Esophagus muscularis mucosa (tissue), 4 donors: Measurements from ENCODE around the gene MDM1. TPM values are rescaled to one million over a fixed set of nuclear protein-coding genes. Genes with fewer than 3 reads are reported as not detected.
A peak's percentile ranks its signal among the peaks of the same experiment; 100 is the strongest.

Experiments used
- DNase-seq: peaks from one replicate; pipeline ENCODE4 v3.0.0-alpha.2; 2017; ENCODE audit errors: extremely low spot score
- H3K27ac ChIP-seq, 4 donors: fragments of 200-600 bp; sonication (generic); replicated peaks in 1 of 4; 1 replicate in 3 of 4; 2 replicates in 1 of 4; pipeline ENCODE4 v1.5.1; 2016 to 2019; ENCODE audit warnings: mild to moderate bottlenecking in 1 of 4
- H3K27me3 ChIP-seq, 4 donors: fragments of 200-600 bp; sonication (generic); one replicate each; pipeline versions ENCODE4 v1.5.1 to v1.6.0; 2016 to 2019
- H3K36me3 ChIP-seq, 4 donors: fragments of 200-600 bp; sonication (generic); one replicate each; pipeline ENCODE4 v1.5.1; 2016 to 2019
- H3K4me1 ChIP-seq, 4 donors: fragments of 200-600 bp; sonication (generic); one replicate each; pipeline ENCODE4 v1.5.1; 2016 to 2019
- H3K4me3 ChIP-seq, 4 donors: fragments of 200-600 bp; sonication (generic); 1 replicate in 2 of 4; 2 replicates in 2 of 4; pipeline ENCODE4 v1.5.1; 2016 to 2019; ENCODE audit warnings: mild to moderate bottlenecking in 4 of 4, moderate library complexity in 1 of 4
- H3K9me3 ChIP-seq, 4 donors: fragments of 200-600 bp; sonication (generic); 1 replicate in 3 of 4; 2 replicates in 1 of 4; pipeline ENCODE4 v1.5.1; 2016 to 2019
- EP300 ChIP-seq: sonication (generic); formaldehyde crosslinking; IDR thresholded peaks from one replicate; pipeline ENCODE4 v1.6.1; 2017; ENCODE audit warnings: antibody characterized with exemption
- POLR2A ChIP-seq: fragments of 450-650 bp; IDR thresholded peaks from one replicate; pipeline ENCODE4 v1.6.1; 2017; ENCODE audit warnings: antibody characterized with exemption, moderate library complexity, mild to moderate bottlenecking, low read depth
- POLR2AphosphoS5 ChIP-seq, 2 donors: sonication (generic); formaldehyde crosslinking; IDR thresholded peaks; one replicate each; pipeline ENCODE4 v1.6.1; 2017; ENCODE audit warnings: antibody characterized with exemption in 2 of 2
- WGBS: methylation state at CpG from one replicate; pipeline ENCODE4 v1.1.5; 2018; 5-methylcytosine and 5-hydroxymethylcytosine counted together
- intact Hi-C: fragments of 100-400 bp; cut with DNase I; formaldehyde crosslinking; loops from one replicate; pipeline ENCODE4 v1.15.1; 2023
- total RNA-seq, 4 donors: library from RNA; depleted of rRNA; stranded (reverse); fragments of >200 nt; gene quantifications; one replicate each; pipeline versions ENCODE4 v1.1.0 to v1.2.1, GENCODE V29; 2016
- TF ChIP-seq, protein P1 (sequence below), 3 experiments: fragments of 200-600 bp in 2 of 3; fragments of 450-650 bp in 1 of 3; sonication (generic) in 2 of 3; IDR thresholded peaks; one replicate each; pipeline ENCODE4 v1.5.1; 2017 to 2019; ENCODE audit warnings: antibody characterized with exemption in 3 of 3, mild to moderate bottlenecking in 2 of 3, moderate library complexity in 1 of 3

MDM1 gene
- total RNA-seq, 4 donors from 2014 or later, result 11.3 to 33.2 (median 14.7) TPM

DNA sequence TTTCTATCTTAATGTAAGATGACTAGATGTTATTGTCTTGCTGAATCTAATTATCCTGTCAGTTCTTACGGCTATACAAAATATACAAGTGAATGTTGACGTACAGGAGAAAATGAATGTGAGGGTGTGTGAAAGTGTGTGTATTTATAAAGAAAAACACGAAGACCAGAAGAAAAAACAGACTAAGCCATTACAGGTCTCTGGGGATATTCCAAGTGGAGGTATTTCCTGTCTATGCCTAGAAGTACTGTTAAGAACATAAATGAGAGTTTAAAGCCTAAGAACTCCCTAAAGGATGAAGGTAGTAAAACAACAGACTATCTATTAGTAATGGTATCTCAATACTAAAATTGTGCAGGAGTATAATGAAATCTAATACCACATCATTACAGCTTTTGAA lies 7.6 kb downstream of the MDM1 start:
- Histone ChIP-seq H3K36me3 (peaks cover 0 to 35% (median 8%) of the 10 kb centered on the region in 4 donors), H3K27ac (no peak overlapping the region), H3K9me3 (no peaks in the 10 kb centered on the region), H3K4me1 (peaks cover 3 to 37% (median 34%) of the 10 kb centered on the region in 4 donors), H3K4me3 (no peak overlapping the region), H3K27me3 (no peaks in the 10 kb centered on the region)
- TF ChIP-seq POLR2A (no peak), POLR2AphosphoS5 (IDR thresholded peaks at IDR 0.05) (no peak), EP300 (no peak)
- TF ChIP-seq, protein P1, sequence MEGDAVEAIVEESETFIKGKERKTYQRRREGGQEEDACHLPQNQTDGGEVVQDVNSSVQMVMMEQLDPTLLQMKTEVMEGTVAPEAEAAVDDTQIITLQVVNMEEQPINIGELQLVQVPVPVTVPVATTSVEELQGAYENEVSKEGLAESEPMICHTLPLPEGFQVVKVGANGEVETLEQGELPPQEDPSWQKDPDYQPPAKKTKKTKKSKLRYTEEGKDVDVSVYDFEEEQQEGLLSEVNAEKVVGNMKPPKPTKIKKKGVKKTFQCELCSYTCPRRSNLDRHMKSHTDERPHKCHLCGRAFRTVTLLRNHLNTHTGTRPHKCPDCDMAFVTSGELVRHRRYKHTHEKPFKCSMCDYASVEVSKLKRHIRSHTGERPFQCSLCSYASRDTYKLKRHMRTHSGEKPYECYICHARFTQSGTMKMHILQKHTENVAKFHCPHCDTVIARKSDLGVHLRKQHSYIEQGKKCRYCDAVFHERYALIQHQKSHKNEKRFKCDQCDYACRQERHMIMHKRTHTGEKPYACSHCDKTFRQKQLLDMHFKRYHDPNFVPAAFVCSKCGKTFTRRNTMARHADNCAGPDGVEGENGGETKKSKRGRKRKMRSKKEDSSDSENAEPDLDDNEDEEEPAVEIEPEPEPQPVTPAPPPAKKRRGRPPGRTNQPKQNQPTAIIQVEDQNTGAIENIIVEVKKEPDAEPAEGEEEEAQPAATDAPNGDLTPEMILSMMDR (IDR thresholded peaks at IDR 0.05), result no peak
- DNase-seq, result no peak
- 73% methylated on average over 3 of the region's 3 CpGs for WGBS
- intact Hi-C loops, result no loop called here

DNA sequence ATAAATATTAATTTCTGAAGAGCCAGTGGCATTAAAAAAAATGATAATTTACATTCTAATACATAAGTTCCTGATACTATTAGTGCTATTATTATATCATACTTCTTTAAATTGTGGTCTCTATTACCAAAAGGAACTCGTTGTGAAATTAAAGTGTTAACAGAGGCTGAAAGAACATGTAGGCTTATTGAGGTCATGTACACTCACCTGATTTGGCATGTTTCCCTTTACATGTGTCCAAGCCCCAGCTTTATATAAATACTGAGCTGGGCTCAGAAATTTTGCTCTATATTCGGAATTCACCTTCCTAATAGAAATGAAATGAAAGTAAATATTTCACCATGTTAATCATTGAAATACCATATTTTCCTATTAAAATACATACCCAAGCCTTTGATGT lies 11.0 kb downstream of the MDM1 start:
- Histone ChIP-seq H3K27me3 (no peaks in the 10 kb centered on the region), H3K27ac (peak overlapping the region in 3 of 4 donors; percentile 74 to 78 (median 77)), H3K4me3 (no peak overlapping the region), H3K9me3 (no peaks in the 10 kb centered on the region), H3K4me1 (peaks cover 3 to 39% (median 21%) of the 10 kb centered on the region in 4 donors), H3K36me3 (peaks cover 0 to 13% (median 3%) of the 10 kb centered on the region in 4 donors)
- 41% methylated on average over 2 of the region's 2 CpGs for WGBS
- intact Hi-C loops, result no loop called here
- DNase-seq, result no peak
- TF ChIP-seq, protein P1 (IDR thresholded peaks at IDR 0.05), result no peak
- no peak for TF ChIP-seq EP300
- no peak for TF ChIP-seq POLR2AphosphoS5 (IDR thresholded peaks at IDR 0.05)
- no peak for TF ChIP-seq POLR2A

DNA sequence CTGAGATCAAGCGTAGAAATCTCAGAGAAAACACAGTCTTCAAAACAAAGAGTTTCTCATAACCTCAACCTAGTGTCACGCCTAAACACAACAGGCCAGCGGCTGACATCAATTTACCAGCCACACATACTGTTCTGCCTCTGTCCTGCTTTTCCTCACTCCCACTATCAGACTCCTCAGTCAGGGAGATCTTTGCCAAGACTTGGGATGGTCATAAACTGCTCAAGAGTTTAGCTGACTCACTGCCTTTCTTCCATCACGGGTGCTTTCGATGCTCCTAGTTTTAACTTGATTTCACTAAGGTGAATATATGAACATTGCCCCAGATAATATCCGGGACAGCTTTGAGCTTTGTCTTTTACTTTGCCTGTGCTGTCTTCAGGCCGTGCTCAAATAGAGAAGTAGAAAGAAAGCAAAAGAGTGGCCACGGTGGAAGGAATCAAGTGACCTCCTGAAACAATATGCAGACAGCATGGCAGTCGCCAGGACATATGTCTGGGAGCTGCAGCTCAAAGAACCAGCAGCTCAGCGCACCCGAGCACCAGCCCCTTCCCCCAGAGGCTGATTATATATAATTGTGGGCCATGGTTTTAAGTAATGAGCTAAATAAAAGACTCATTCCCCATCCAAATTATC lies 12.1 kb downstream of the MDM1 start:
- Histone ChIP-seq H3K36me3 (peaks cover 0 to 14% (median under 1%) of the 10 kb centered on the region in 4 donors), H3K4me1 (peaks cover 3 to 34% (median 21%) of the 10 kb centered on the region in 4 donors), H3K27ac (peak overlapping the region; percentile 53 to 78 (median 76)), H3K9me3 (no peaks in the 10 kb centered on the region), H3K27me3 (no peaks in the 10 kb centered on the region), H3K4me3 (no peak overlapping the region)
- DNase-seq, result no peak
- intact Hi-C loops, result no loop called here
- no peak for TF ChIP-seq EP300
- peak; percentile 63 to 69 for TF ChIP-seq POLR2AphosphoS5 (IDR thresholded peaks at IDR 0.05)
- WGBS, result 59% methylated on average over 11 of the region's 11 CpGs

DNA sequence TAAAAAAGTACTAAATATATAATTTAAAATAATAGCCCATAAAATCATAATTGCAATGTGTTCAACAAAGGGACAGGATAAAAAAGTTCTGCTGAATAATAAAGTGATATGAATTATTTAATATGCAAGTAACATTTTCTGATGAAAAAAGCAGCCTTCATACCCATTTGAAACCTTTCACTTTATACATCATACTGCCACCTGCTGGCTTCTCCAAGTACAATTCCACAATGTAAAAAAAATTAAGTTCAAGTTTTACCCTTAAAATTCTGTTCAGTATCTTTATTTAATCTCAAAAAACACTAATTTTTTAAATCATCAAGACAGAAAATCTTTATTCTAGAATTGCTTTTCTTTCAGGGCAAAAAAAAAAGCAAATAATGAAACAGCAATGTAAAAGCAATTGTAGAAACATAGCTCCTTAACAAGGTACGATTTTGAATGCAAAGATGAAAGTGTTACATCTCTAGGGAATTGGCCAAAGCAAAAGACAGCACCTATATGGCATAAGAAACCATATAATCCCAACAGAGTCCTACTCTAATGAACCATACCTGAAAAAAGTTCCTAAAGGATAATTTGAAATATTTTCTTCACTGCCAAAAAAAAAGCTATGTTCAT lies 15.0 kb downstream of the MDM1 start:
- Histone ChIP-seq H3K4me1 (peaks cover 3 to 22% (median 16%) of the 10 kb centered on the region in 4 donors), H3K27ac (no peak overlapping the region), H3K36me3 (peaks cover 9 to 36% (median 25%) of the 10 kb centered on the region in 4 donors), H3K4me3 (no peak overlapping the region), H3K9me3 (no peaks in the 10 kb centered on the region), H3K27me3 (no peaks in the 10 kb centered on the region)
- WGBS, result 85% methylated on average over 1 of the region's 1 CpG
- DNase-seq, result no peak
- intact Hi-C loops, result loop anchor here (1.0 kb wide), 1 partner anchor 94 kb away; no protein-coding TSS in a partner anchor
- TF ChIP-seq EP300, result no peak
- TF ChIP-seq, protein P1 (IDR thresholded peaks at IDR 0.05), result peak; percentile 64 to 76 (median 72)

DNA sequence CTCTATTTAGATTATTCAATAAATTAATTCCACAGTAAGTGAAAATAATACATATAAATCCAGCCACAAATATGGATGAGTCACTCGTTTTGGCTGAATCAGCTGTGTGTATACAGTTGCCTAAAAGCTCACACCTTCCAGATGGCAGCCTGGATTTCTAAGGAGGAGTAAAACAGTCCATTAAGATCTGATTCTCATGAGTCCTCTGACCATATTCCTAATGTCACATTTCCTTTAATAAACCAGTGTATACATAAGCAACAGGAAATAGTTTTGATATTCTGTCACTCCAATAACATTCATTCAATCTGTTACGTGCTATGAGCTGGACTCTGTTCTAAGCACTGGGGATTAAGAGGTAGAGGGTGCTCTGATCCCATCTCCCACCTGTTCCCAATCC lies 21.8 kb downstream of the MDM1 start:
- Histone ChIP-seq H3K27me3 (no peaks in the 10 kb centered on the region), H3K27ac (no peak overlapping the region), H3K4me3 (no peak overlapping the region), H3K9me3 (no peaks in the 10 kb centered on the region), H3K36me3 (peaks cover 27 to 89% (median 70%) of the 10 kb centered on the region in 4 donors), H3K4me1 (no peaks in the 10 kb centered on the region)
- no peak for DNase-seq
- WGBS, result 60% methylated on average over 2 of the region's 2 CpGs
- intact Hi-C loops, result no loop called here
- TF ChIP-seq, protein P1 (IDR thresholded peaks at IDR 0.05), result no peak
- TF ChIP-seq EP300 (no peak), POLR2AphosphoS5 (IDR thresholded peaks at IDR 0.05) (no peak), POLR2A (no peak)
